Stimulated activated naive CD4-positive, alpha-beta T cell (primary cell): ENCODE results near the gene CMPK1.

Experiments
- DNase-seq, 6 experiments: peaks; one replicate each; lab custom pipeline; 2025; lab: John Stamatoyannopoulos, UW

Gene CMPK1

DNA sequence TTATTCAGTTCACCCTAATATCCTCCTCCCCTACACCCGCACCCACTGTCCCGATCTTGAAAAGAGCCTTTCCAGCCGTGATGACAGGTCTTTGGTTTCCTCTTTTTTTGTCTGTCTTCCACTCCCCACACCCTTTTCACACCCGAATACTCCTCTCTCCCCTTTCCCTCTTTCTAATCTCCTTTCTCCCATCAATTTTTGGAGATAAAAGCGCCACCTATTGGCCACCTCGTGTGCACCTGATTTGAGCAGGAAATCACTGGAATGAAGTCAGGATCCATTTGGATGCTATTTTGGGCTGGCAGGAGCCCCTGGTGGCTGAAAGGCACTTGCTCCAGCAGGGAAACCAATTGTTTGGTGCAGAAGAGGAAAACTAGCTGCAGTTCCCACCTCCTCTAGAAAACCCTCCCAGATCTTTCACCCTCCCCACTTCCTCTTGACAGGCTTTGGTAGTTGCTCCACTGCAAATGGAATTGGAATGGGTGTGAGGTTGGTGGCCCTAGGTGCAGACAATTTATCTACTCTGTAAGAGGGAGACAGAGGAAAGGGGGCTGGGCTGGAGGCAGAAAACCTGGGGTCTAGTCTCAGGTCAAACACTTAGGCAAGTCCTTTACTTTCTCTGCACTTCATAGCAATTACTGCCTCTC lies 90.9 kb downstream of the CMPK1 start:
- DNase-seq, result no peak
